PC-3 (cell line): ENCODE results near the gene ABCA3. TPM values are rescaled to one million over a fixed set of nuclear protein-coding genes. Genes with fewer than 3 reads are reported as not detected.

Experiments used
- ATAC-seq: fragments of 200-7000 bp; cut with Tn5 transposase; 2 replicates; pipeline ENCODE4 v1.9.1; 2020; ENCODE audit warnings: mild to moderate bottlenecking, moderate library complexity
- BruUV-seq: library from RNA; stranded (reverse); fragments of 400-500 nt; replicated peaks from 2 replicates; lab custom pipeline; 2021; lab: Mats Ljungman, UMichigan
- CTCF ChIA-PET: fragments of 300-600 bp; sonication (Branson Sonifier 250); formaldehyde crosslinking; loops from one replicate; lab custom pipeline; 2022; ENCODE audit warnings: antibody characterized with exemption; lab: Charles Lee
- POLR2A ChIA-PET: fragments of 300-600 bp; sonication (Branson Sonifier 250); formaldehyde crosslinking; loops from one replicate; lab custom pipeline; 2022; ENCODE audit warnings: antibody characterized with exemption; ENCODE audit not compliant: unreplicated experiment; lab: Charles Lee
- DNase-seq: peaks from one replicate; pipeline ENCODE4 v3.0.0-alpha.2; 2015
- H2AFZ ChIP-seq: fragments of 300-600 bp; sonication (generic); 2 replicates; pipeline ENCODE4 v1.6.0; 2016; ENCODE audit warnings: antibody characterized with exemption, low read length
- H3F3A ChIP-seq: fragments of 300-600 bp; sonication (generic); one replicate; pipeline ENCODE4 v1.6.0; 2017; ENCODE audit warnings: antibody characterized with exemption, low read length, control low read depth, mild to moderate bottlenecking; ENCODE audit not compliant: unreplicated experiment
- H3K27ac ChIP-seq: fragments of 300-600 bp; sonication (generic); 2 replicates; pipeline ENCODE4 v1.5.1; 2016; ENCODE audit warnings: mild to moderate bottlenecking, low read length
- H3K27me3 ChIP-seq: fragments of 300-600 bp; sonication (generic); 2 replicates; pipeline ENCODE4 v1.6.1; 2016; ENCODE audit warnings: low read length, mixed read lengths
- H3K36me3 ChIP-seq: fragments of 300-600 bp; sonication (generic); 2 replicates; pipeline ENCODE4 v1.6.1; 2016; ENCODE audit warnings: low read depth, mixed run types, low read length, mixed read lengths
- H3K4me1 ChIP-seq: fragments of 300-600 bp; sonication (generic); 2 replicates; pipeline ENCODE4 v1.5.1; 2016; ENCODE audit warnings: low read length; ENCODE audit not compliant: insufficient read depth
- H3K4me2 ChIP-seq: fragments of 300-600 bp; sonication (generic); 2 replicates; pipeline ENCODE4 v1.6.0; 2016; ENCODE audit warnings: low read length
- H3K4me3 ChIP-seq: fragments of 300-600 bp; sonication (generic); 2 replicates; pipeline ENCODE4 v1.5.1; 2016; ENCODE audit warnings: mild to moderate bottlenecking, low read length, mixed read lengths
- H3K79me2 ChIP-seq: fragments of 300-600 bp; sonication (generic); 2 replicates; pipeline ENCODE4 v1.6.1; 2017; ENCODE audit warnings: low read length, mixed read lengths
- H3K9ac ChIP-seq: fragments of 300-600 bp; sonication (generic); 2 replicates; pipeline ENCODE4 v1.6.0; 2016; ENCODE audit warnings: mild to moderate bottlenecking, low read length
- H3K9me2 ChIP-seq: fragments of 300-600 bp; sonication (generic); replicated peaks from 2 replicates; pipeline ENCODE4 v1.6.1; 2016; ENCODE audit warnings: mixed run types, low read length, mixed read lengths
- H3K9me3 ChIP-seq: fragments of 300-600 bp; sonication (generic); 2 replicates; pipeline ENCODE4 v1.6.1; 2016; ENCODE audit warnings: low read length, mixed read lengths
- H4K20me1 ChIP-seq: fragments of 300-600 bp; sonication (generic); 2 replicates; pipeline ENCODE4 v1.6.1; 2016; ENCODE audit warnings: low read length, mixed read lengths
- EZH2 ChIP-seq: fragments of 300-600 bp; sonication (generic); IDR thresholded peaks from one replicate; pipeline ENCODE4 v1.6.1; 2017; ENCODE audit warnings: antibody characterized with exemption, mild to moderate bottlenecking, low read length; ENCODE audit not compliant: unreplicated experiment
- EZH2phosphoT487 ChIP-seq: fragments of 300-600 bp; sonication (generic); IDR thresholded peaks from 2 replicates; pipeline ENCODE4 v1.6.1; 2018; ENCODE audit warnings: mild to moderate bottlenecking, antibody characterized with exemption, low read length, borderline replicate concordance
- intact Hi-C: fragments of 100-400 bp; cut with micrococcal nuclease; formaldehyde crosslinking; loops from 2 replicates; pipeline ENCODE4 v1.9.0; 2023
- total RNA-seq: library from RNA; depleted of rRNA; stranded (reverse); fragments of >200 nt; gene quantifications from 2 replicates; pipeline ENCODE4 v1.2.3, GENCODE V29; 2014
- TF ChIP-seq, protein P1 (sequence below): fragments of 300-600 bp; sonication (generic); conservative IDR thresholded peaks from 2 replicates; pipeline ENCODE4 v1.5.1; 2017; ENCODE audit warnings: antibody characterized with exemption, low read depth, mild to moderate bottlenecking, low read length

The ABCA3 gene
- total RNA-seq, 1 experiment from 2014 or later: 11.0 TPM

DNA sequence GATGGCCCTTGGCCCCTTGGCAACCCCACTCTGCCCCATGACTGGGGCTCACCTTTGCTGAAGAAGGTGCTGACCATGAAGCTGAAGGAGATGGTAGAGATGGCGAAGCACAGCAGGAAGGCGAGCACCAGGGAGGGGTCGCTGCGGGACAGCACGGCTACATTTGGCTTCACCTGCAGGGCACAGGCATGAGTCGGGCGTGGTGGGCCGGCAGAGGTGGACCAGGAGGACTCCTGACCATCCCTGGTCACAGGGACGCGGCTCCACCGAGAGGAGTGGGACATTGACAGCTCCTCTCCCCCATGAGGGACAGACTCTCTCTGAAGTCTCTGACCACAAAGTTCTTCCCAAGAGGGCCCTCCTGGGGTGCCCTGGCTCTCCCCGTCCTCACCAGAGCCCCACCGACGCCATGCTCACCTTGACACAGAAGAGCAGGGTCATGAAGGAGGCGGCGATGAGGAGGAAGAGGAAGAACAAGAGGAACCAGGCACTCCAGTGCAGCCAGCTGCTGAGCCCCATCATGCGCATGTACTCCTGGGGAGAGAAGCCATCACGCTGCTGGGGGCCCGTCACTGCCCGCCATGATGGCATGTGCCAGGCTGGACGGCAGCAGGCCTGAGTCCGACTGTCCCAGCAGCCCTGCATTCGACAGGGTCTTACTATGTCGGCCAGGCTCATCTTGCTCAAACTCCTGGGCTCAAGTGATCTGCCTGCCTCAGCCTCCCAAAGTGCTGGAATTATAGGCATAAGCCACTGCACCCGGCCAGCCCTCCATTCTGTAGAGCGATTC is 23.1 kb downstream of the ABCA3 start:
- BruUV-seq: no TSS peak
- no peaks in the 10 kb centered on the region for H3K36me3 ChIP-seq
- no peaks in the 10 kb centered on the region for H3K27me3 ChIP-seq
- H3K9me3 ChIP-seq: no peaks in the 10 kb centered on the region
- no peak overlapping the region for H3K9ac ChIP-seq
- no peak overlapping the region for H3K4me3 ChIP-seq
- H3K4me1 ChIP-seq: no peaks in the 10 kb centered on the region
- no peak overlapping the region for H3K4me2 ChIP-seq
- intact Hi-C loops: no loop called here
- no peaks in the 10 kb centered on the region for H3K79me2 ChIP-seq
- ChIA-PET CTCF (no interaction called here), POLR2A (no interaction called here)
- no peak for ATAC-seq
- DNase-seq: no peak
- no peaks in the 10 kb centered on the region for H4K20me1 ChIP-seq
- no peaks in the 10 kb centered on the region for H3K9me2 ChIP-seq
- no peaks in the 10 kb centered on the region for H3F3A ChIP-seq
- H2AFZ ChIP-seq: no peak overlapping the region
- H3K27ac ChIP-seq: no peak overlapping the region
- TF ChIP-seq, protein P1, sequence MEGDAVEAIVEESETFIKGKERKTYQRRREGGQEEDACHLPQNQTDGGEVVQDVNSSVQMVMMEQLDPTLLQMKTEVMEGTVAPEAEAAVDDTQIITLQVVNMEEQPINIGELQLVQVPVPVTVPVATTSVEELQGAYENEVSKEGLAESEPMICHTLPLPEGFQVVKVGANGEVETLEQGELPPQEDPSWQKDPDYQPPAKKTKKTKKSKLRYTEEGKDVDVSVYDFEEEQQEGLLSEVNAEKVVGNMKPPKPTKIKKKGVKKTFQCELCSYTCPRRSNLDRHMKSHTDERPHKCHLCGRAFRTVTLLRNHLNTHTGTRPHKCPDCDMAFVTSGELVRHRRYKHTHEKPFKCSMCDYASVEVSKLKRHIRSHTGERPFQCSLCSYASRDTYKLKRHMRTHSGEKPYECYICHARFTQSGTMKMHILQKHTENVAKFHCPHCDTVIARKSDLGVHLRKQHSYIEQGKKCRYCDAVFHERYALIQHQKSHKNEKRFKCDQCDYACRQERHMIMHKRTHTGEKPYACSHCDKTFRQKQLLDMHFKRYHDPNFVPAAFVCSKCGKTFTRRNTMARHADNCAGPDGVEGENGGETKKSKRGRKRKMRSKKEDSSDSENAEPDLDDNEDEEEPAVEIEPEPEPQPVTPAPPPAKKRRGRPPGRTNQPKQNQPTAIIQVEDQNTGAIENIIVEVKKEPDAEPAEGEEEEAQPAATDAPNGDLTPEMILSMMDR: no peak
- TF ChIP-seq EZH2 (no peak), EZH2phosphoT487 (no peak)

DNA sequence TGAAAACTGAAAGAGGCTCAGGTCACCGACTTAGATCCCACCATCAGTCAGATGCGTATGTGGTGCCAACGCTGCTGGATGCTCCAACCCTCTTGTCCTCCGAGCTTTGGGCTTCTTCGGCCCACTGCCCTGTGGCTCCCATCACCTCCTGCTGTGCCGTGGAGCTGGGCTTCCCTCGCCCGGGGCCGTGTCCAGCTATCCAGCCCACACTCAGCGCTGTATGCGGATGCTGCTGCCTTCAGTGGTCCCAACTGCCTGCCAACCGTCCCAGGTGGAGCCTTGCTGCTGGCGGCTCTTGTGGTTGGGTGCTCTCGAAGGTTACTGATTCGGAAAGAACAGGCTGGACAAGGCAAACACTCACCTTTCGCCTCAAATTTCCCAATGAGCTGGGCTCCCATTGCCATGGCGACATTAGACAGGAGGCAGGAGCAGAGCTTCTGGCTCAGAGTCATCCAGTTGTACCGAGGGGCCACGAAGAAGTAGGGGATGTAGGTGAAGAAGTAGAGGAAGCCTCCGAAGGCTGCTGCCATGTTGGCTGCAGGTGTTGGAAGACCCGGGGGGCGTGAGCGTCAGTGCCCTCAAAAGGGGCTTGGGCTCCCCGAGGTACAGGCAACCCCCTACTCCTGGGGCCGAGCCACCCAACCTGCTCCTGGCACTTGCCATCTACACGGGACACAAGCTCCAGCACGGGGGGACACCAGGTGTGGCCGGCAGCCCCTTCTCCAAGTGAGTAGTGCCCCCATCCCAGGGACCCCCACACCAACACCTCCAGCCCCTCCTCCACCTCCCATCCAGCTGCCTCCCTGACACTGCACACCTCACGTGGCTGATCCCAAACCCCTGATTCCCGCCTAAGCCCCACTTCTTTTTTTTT is 32.2 kb downstream of the ABCA3 start:
- Histone ChIP-seq H3K4me2 (no peak overlapping the region), H3K9me2 (no peaks in the 10 kb centered on the region), H3F3A (no peaks in the 10 kb centered on the region), H3K27ac (no peak overlapping the region), H3K27me3 (no peaks in the 10 kb centered on the region), H3K9me3 (no peaks in the 10 kb centered on the region), H4K20me1 (no peaks in the 10 kb centered on the region), H3K36me3 (no peaks in the 10 kb centered on the region), H2AFZ (no peak overlapping the region), H3K4me1 (no peaks in the 10 kb centered on the region), H3K9ac (no peak overlapping the region), H3K4me3 (no peak overlapping the region), H3K79me2 (no peaks in the 10 kb centered on the region)
- no TSS peak for BruUV-seq
- TF ChIP-seq EZH2 (no peak), EZH2phosphoT487 (no peak)
- TF ChIP-seq, protein P1: no peak
- DNase-seq (no peak), ATAC-seq (no peak)
- ChIA-PET POLR2A (no interaction called here), CTCF (no interaction called here)
- intact Hi-C loops: no loop called here

DNA sequence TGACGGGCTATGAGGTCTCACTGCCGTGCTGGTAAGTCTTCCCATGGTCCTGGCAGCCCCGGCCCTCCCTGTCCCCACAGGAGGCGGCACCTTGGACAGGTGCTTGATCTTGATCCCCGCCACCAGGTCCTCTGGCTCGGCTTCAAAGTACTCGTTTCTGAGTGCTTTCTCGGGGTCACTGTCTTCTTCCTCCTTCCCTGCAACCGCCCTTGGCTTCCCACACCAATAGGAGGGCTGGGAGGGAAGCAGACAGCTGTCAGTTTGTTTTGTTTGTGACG is 40.7 kb downstream of the ABCA3 start:
- TF ChIP-seq, protein P1: no peak
- TF ChIP-seq EZH2: no peak
- no peak for TF ChIP-seq EZH2phosphoT487
- Histone ChIP-seq H3K36me3 (no peaks in the 10 kb centered on the region), H3K79me2 (no peaks in the 10 kb centered on the region), H3K4me2 (no peak overlapping the region), H4K20me1 (no peaks in the 10 kb centered on the region), H3K27me3 (no peaks in the 10 kb centered on the region), H3K9me2 (no peaks in the 10 kb centered on the region), H3K27ac (no peak overlapping the region), H3K9me3 (no peaks in the 10 kb centered on the region), H3K4me1 (no peaks in the 10 kb centered on the region), H3K9ac (no peak overlapping the region), H3F3A (no peaks in the 10 kb centered on the region), H2AFZ (no peak overlapping the region), H3K4me3 (no peak overlapping the region)
- no peak for DNase-seq
- ChIA-PET POLR2A (no interaction called here), CTCF (no interaction called here)
- no peak for ATAC-seq
- BruUV-seq: no TSS peak
- intact Hi-C loops: no loop called here
